ENCODE results near the gene DNM2.
"Not testable (repeated sequence)": the region's sequence is repeated elsewhere in the genome, so short reads cannot be mapped to it uniquely, and the experiment has no call there.

DNM2 gene

DNA sequence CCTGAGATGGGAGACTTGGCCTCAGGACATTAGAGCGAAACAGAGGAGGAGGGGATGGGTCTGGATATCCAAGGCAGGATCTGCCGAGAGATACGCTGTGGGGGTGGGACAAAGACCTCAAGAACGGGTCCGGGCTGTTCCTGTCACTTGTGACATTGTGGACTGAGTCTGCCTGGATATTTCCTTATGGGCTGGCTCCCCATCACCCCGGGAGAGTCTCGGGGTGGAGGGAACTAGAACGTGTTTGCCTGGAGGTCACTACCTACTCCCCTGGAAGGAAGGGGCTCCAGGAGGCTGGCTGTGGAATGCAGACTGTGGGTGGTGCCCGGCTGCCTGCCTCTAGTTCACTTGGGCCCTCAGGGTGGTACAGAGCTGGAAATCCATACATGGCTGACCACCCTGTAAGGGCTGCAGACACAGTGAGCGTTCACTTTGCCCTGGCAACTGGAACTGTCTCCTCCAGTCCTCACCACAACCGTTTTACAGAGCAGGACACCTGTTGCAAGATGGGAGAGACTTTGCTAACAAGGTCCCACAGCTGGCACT, 26.4 kb downstream of the DNM2 start:
- DNase-seq = no peak
- Histone ChIP-seq H3K36me3 (replicated peaks) (no peaks in the 10 kb centered on the region), H3K27me3 (replicated peaks) (no peaks in the 10 kb centered on the region), H3K4me3 (ENCODE audit: low read depth, low read length) (no peak overlapping the region), H3K27ac (no peak overlapping the region)
- in situ Hi-C loops (cut with HindIII; ENCODE audit: low pct_ligation_motif_present, low sequenced_read_pairs) = no loop called here
- TF ChIP-seq, protein P1, sequence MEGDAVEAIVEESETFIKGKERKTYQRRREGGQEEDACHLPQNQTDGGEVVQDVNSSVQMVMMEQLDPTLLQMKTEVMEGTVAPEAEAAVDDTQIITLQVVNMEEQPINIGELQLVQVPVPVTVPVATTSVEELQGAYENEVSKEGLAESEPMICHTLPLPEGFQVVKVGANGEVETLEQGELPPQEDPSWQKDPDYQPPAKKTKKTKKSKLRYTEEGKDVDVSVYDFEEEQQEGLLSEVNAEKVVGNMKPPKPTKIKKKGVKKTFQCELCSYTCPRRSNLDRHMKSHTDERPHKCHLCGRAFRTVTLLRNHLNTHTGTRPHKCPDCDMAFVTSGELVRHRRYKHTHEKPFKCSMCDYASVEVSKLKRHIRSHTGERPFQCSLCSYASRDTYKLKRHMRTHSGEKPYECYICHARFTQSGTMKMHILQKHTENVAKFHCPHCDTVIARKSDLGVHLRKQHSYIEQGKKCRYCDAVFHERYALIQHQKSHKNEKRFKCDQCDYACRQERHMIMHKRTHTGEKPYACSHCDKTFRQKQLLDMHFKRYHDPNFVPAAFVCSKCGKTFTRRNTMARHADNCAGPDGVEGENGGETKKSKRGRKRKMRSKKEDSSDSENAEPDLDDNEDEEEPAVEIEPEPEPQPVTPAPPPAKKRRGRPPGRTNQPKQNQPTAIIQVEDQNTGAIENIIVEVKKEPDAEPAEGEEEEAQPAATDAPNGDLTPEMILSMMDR (IDR thresholded peaks at IDR 0.05; ENCODE audit: low read depth, low read length, missing control alignments) = no peak

DNA sequence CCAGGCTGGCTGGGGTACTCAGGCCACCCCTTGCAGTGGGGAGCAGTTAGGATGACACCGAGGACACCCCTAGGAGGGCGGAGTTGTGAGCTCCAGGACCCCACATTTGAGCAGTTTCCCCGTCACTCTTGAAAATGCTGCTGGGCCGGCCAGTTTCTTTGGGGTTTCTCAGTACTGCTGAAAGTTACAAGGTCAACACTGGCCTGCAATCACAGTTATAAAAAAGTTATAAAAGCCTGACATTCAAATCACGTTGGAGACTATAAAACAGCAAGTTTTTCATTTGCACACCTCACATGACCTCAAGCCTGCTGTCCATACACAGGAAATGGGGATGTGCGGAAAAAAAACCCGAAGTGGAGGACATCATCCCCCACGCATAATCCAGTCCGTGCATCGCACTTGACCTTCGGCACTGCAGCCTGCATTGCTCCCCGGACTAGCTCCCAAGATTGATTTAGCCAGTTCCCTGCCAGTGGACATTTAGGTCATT, 27.0 kb downstream of the DNM2 start:
- no peaks in the 10 kb centered on the region for H3K27me3 ChIP-seq (replicated peaks)
- TF ChIP-seq, protein P1 (IDR thresholded peaks at IDR 0.05; ENCODE audit: low read depth, low read length, missing control alignments) = no peak

DNA sequence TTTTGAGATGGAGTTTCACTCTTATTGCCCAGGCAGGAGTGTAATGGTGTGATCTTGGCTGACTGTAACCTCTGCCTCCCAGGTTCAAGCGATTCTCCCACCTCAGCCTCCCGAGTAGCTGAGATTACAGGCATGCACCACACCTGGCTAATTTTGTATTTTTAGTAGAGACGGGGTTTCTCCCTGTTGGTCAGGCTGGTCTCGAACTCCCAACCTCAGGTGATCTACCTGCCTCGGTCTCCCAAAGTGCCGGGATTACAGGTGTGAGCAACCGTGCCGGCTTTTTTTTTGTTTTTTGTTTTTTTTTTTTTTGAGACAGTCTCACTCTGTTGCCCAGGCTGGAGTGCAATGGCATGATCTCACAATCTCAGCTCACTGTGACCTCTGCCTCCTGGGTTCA, 28.6 kb downstream of the DNM2 start:
- H3K4me3 ChIP-seq (ENCODE audit: low read depth, low read length); in situ Hi-C loops (cut with HindIII; ENCODE audit: low pct_ligation_motif_present, low sequenced_read_pairs); H3K36me3 ChIP-seq (replicated peaks); H3K27me3 ChIP-seq (replicated peaks); H3K27ac ChIP-seq; DNase-seq: not testable (repeated sequence)

More for the DNA sequence above, 27.0 kb downstream of the DNM2 start:
- Histone ChIP-seq H3K36me3 (replicated peaks) (no peaks in the 10 kb centered on the region), H3K4me3 (ENCODE audit: low read depth, low read length) (no peak overlapping the region), H3K27ac (no peak overlapping the region)
- in situ Hi-C loops (cut with HindIII; ENCODE audit: low pct_ligation_motif_present, low sequenced_read_pairs) = no loop called here
- DNase-seq = no peak

DNA sequence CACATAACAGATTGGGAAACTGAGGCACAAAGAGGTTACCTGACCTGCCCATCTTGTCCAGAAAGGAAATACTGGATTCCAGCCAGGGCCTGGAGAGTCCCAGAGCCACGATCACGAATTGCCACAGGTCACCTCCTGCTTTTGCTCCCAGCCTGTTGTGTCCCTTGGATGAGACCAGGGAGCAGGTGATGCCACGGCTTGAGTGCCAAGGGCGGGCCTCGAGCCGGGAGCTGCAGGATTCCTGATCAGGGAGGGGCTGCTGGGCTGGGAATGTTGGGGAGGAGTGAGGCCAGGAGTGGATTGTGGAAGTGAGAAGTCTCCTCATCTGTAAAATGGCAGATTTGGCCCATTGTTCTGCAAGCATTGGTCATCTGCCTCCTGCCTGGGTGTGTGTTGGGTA, 29.4 kb downstream of the DNM2 start:
- H3K4me3 ChIP-seq (ENCODE audit: low read depth, low read length) = no peak overlapping the region
- in situ Hi-C loops (cut with HindIII; ENCODE audit: low pct_ligation_motif_present, low sequenced_read_pairs) = no loop called here
- no peak overlapping the region for H3K27ac ChIP-seq
- H3K27me3 ChIP-seq (replicated peaks) = no peaks in the 10 kb centered on the region
- H3K36me3 ChIP-seq (replicated peaks) = no peaks in the 10 kb centered on the region
- no peak for DNase-seq
- TF ChIP-seq, protein P1 (IDR thresholded peaks at IDR 0.05; ENCODE audit: low read depth, low read length, missing control alignments) = no peak

DNA sequence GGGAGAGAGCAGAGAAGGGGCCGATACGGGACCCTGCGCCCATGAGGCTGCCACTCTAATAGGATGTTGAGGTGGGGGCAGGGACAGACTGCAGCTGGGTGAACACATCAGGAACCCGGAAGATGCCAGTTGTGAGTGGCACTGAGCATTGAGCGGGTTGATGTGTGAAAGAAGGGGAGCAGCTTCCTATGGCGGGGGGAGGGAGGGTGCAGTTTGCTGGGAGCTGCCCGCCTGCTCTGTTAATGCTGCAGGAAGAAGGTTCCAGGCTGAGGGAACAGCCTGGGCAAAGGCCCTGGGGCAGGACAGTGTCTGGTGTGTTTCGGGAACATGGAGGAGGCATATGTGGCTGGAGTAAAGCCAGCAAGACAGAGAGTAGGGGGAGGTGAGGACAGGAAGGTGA, 29.8 kb downstream of the DNM2 start:
- Histone ChIP-seq H3K27ac (no peak overlapping the region), H3K4me3 (ENCODE audit: low read depth, low read length) (no peak overlapping the region), H3K36me3 (replicated peaks) (no peaks in the 10 kb centered on the region), H3K27me3 (replicated peaks) (no peaks in the 10 kb centered on the region)
- DNase-seq = no peak
- TF ChIP-seq, protein P1 (IDR thresholded peaks at IDR 0.05; ENCODE audit: low read depth, low read length, missing control alignments) = no peak
- in situ Hi-C loops (cut with HindIII; ENCODE audit: low pct_ligation_motif_present, low sequenced_read_pairs) = no loop called here

DNA sequence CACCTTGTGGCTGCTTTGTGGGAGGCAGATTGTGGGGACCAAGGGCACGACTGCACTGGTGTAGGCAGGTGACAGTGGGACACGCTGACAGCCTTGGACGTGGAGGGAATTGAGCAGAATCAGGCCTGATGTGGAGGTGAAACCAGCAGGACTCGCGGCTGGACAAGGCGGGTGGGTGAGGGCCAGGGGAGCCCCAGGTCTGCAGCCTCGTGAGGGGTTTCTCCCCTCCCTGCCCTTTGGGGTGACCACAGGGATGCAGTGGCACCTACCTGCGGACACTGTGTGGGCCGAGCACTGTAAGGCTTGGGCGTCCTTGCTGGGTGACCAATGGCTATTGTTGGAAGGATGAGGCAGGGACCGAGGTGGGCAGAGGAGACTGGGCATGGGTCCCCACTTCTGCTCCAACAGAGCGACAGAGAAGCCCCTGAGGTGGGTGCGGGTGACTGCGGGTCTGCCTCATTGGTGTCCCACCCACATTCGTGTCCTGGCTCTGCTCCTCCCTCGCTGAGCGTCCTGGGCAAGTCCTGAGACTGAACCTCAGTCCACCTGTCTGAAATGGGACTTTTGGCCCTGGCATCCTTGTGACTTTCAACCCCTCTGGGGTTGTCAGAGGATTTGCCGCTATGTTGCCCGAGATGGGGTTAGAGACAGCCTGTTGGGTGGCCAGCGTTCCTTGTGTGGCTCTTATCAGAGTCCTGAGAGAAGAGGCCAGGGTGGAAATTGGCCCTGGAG, 30.5 kb downstream of the DNM2 start:
- Histone ChIP-seq H3K4me3 (ENCODE audit: low read depth, low read length) (no peak overlapping the region), H3K27ac (no peak overlapping the region), H3K27me3 (replicated peaks) (no peaks in the 10 kb centered on the region), H3K36me3 (replicated peaks) (no peaks in the 10 kb centered on the region)
- DNase-seq = no peak
- in situ Hi-C loops (cut with HindIII; ENCODE audit: low pct_ligation_motif_present, low sequenced_read_pairs) = no loop called here
- TF ChIP-seq, protein P1 (IDR thresholded peaks at IDR 0.05; ENCODE audit: low read depth, low read length, missing control alignments) = no peak

Measured in brain microvascular endothelial cell (primary cell).